GM12801 (cell line): ENCODE results near the gene CDH13.

Experiments used
- TF ChIP-seq, protein P1 (sequence below): IDR thresholded peaks from one replicate; pipeline ENCODE4 v1.5.1; 2011; ENCODE audit warnings: control low read depth; ENCODE audit not compliant: insufficient read length; ENCODE audit errors: extremely low read depth

Gene CDH13

GRCh38 chr16:82748026-82748425 is 121.3 kb downstream of the CDH13 start:
- TF ChIP-seq, protein P1, sequence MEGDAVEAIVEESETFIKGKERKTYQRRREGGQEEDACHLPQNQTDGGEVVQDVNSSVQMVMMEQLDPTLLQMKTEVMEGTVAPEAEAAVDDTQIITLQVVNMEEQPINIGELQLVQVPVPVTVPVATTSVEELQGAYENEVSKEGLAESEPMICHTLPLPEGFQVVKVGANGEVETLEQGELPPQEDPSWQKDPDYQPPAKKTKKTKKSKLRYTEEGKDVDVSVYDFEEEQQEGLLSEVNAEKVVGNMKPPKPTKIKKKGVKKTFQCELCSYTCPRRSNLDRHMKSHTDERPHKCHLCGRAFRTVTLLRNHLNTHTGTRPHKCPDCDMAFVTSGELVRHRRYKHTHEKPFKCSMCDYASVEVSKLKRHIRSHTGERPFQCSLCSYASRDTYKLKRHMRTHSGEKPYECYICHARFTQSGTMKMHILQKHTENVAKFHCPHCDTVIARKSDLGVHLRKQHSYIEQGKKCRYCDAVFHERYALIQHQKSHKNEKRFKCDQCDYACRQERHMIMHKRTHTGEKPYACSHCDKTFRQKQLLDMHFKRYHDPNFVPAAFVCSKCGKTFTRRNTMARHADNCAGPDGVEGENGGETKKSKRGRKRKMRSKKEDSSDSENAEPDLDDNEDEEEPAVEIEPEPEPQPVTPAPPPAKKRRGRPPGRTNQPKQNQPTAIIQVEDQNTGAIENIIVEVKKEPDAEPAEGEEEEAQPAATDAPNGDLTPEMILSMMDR: no peak

GRCh38 chr16:82750068-82750467 is 123.3 kb downstream of the CDH13 start:
- TF ChIP-seq, protein P1: no peak

GRCh38 chr16:82751020-82751419 is 124.3 kb downstream of the CDH13 start:
- TF ChIP-seq, protein P1: no peak

DNA sequence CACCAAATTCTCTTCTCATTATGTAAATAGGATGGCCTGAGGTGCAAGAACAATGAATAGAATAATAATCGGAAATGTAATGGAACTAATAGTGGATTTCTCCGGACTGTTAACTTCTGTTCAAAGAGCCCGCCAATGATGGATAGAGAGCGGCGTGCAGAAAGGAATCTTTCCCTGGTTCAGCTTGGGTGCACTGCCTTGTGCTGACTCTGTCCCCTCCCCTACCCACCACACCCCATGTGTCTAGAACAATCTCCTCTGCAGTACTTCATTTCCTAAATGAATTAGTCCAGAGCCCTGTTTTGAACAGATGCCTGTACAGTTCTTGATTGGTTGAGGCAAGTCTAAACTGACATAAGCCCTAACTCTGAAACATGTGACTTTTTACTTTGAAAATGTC is 125.4 kb downstream of the CDH13 start:
- TF ChIP-seq, protein P1: no peak

- TF ChIP-seq, protein P1: no peak
These were observed 127.1 kb downstream of the CDH13 start for GRCh38 chr16:82753821-82754220.

- TF ChIP-seq, protein P1: no peak
These were observed 128.1 kb downstream of the CDH13 start for GRCh38 chr16:82754716-82755513.

DNA sequence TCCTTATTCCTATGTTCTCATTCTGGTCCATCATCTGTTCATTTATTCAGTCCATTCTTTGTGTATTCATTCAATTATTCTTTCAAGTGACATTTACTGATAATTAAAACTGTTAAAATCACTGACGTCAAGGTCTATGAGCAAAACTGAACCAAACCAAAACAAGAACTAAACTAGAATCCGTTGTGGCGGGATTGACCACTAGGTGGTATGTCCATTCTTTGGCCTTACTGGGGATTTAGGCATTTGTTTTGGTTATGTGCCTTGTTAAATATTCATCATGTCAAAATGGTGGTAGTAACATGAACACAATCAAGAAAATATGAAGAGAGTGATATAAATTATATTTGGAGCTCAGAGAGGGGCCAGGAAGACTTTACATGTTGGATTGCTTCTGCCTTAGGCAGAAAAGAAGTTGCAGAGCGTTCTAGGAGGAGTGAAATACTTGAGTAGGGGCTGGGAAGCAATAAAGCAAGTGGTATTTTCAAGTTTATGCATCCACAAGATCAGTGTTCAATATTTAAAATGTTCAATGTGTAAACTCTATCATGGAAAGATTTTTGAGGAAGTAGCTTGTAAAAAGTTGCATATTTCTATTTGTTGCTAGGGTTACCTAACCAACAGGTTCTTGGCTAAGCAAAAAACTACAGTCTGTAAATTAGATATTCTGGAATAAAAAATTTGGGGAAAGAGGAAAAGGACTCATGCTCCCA is 129.0 kb downstream of the CDH13 start:
- TF ChIP-seq, protein P1: no peak
